ENCODE results near the gene NR6A1. TPM values are rescaled to one million over a fixed set of nuclear protein-coding genes. Genes with fewer than 3 reads are reported as not detected.
"Not testable (repeated sequence)": the region's sequence is repeated elsewhere in the genome, so short reads cannot be mapped to it uniquely, and the experiment has no call there.

Gene NR6A1
- total RNA-seq, 1 experiment from 2014 or later, result 0.91 TPM

DNA sequence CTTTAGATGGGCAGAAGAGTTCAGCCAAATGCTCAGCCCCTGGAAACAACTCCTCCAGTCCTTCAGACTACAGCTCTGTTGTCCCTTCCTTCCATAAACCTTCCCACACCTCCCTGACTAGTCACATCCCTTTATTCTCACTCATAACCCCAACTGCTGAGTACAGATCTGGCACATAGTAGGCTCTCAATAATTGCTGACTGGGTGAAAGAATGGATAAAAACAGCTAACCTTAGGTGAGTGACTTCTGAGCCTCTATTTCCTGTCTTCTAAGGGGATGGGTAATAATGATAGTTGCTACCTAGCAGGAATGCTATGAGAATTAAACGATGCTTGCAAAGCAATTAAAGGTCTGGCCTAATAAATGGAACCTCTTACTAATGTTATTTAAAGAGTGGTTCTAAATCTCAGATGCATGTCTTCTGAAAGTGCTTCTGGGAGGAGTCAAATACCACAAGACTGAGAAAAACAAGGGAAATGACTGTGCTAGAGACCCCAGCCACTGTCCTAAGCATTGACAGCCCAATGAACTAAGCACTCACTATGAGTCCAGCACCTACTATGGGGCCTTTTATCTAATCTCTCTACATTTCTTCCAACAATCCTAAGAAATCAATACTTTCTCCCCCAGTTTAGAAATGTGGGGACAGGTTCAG, 2.5 kb upstream of the NR6A1 start:
- Mint-ChIP-seq H3K27me3 (ENCODE audit: insufficient read depth, unreplicated experiment) (peaks cover 9% of the 10 kb centered on the region), H3K9me3 (ENCODE audit: unreplicated experiment) (no peaks in the 10 kb centered on the region), H3K4me1 (ENCODE audit: insufficient read depth, unreplicated experiment) (peaks cover 31% of the 10 kb centered on the region), H3K36me3 (ENCODE audit: insufficient read depth, unreplicated experiment) (no peaks in the 10 kb centered on the region), H3K4me3 (ENCODE audit: unreplicated experiment) (no peak overlapping the region), H3K27ac (ENCODE audit: low read depth, unreplicated experiment) (no peak overlapping the region)
- CTCF ChIA-PET, result interaction anchor here (0.6 to 13.3 kb wide), 21 partner anchors 12 to 602 kb away, joined by 3 to 927 read pairs (median 6); partner anchors contain the start of genes ARPC5L, RPL35 and WDR38
- TF ChIP-seq, protein P1, sequence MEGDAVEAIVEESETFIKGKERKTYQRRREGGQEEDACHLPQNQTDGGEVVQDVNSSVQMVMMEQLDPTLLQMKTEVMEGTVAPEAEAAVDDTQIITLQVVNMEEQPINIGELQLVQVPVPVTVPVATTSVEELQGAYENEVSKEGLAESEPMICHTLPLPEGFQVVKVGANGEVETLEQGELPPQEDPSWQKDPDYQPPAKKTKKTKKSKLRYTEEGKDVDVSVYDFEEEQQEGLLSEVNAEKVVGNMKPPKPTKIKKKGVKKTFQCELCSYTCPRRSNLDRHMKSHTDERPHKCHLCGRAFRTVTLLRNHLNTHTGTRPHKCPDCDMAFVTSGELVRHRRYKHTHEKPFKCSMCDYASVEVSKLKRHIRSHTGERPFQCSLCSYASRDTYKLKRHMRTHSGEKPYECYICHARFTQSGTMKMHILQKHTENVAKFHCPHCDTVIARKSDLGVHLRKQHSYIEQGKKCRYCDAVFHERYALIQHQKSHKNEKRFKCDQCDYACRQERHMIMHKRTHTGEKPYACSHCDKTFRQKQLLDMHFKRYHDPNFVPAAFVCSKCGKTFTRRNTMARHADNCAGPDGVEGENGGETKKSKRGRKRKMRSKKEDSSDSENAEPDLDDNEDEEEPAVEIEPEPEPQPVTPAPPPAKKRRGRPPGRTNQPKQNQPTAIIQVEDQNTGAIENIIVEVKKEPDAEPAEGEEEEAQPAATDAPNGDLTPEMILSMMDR (IDR thresholded peaks at IDR 0.05; ENCODE audit: unreplicated experiment), result no peak
- POLR2A ChIA-PET, result interaction anchor here (0.6 to 10.8 kb wide), 7 partner anchors 41 to 556 kb away, joined by 3 to 299 read pairs (median 4); partner anchors contain the start of genes ARPC5L, RPL35 and WDR38
- intact Hi-C loops (cut with micrococcal nuclease), result loop anchor here (1.0 to 5.0 kb wide), 6 partner anchors 37 to 1719 kb away; partner anchors contain the start of gene WDR38
- BruUV-seq (replicated peaks), result no TSS peak
- DNase-seq (ENCODE audit: unreplicated experiment), result no peak

DNA sequence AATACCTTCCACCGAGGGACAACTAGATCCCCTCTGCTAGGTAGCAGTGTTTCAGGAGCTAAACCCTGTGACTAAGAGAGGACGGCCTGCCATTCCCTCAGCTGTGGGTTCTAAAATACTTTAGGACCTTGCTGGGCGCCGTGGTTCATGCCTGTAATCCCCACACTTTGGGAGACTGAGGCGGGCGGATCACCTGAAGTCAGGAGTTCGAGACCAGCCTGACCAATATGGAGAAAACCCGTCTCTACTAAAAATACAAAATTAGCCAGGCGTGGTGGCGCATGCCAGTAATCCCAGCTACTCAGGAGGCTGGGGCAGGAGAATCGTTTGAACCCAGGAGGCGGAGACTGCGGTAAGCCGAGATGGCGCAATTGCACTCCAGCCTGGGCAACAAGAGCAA, 1.8 kb upstream of the NR6A1 start:
- DNase-seq (ENCODE audit: unreplicated experiment); H3K9me3 Mint-ChIP-seq (ENCODE audit: unreplicated experiment); H3K27ac Mint-ChIP-seq (ENCODE audit: low read depth, unreplicated experiment); BruUV-seq (replicated peaks); H3K36me3 Mint-ChIP-seq (ENCODE audit: insufficient read depth, unreplicated experiment); H3K27me3 Mint-ChIP-seq (ENCODE audit: insufficient read depth, unreplicated experiment): not testable (repeated sequence)
- ChIA-PET POLR2A (interaction anchor here (0.6 to 10.8 kb wide), 6 partner anchors 42 to 557 kb away, joined by 3 to 299 read pairs (median 12); partner anchors contain the start of genes ARPC5L, RPL35 and WDR38), CTCF (interaction anchor here (0.7 to 13.3 kb wide), 13 partner anchors 10 to 121 kb away, joined by 3 to 927 read pairs (median 12); partner anchors contain the start of genes ARPC5L, RPL35 and WDR38)
- H3K4me3 Mint-ChIP-seq (ENCODE audit: unreplicated experiment), result peak overlapping the region; percentile 99
- intact Hi-C loops (cut with micrococcal nuclease), result loop anchor here (5.0 kb wide), 2 partner anchors 64 to 1719 kb away; no protein-coding TSS in a partner anchor
- H3K4me1 Mint-ChIP-seq (ENCODE audit: insufficient read depth, unreplicated experiment), result peaks cover 30% of the 10 kb centered on the region

DNA sequence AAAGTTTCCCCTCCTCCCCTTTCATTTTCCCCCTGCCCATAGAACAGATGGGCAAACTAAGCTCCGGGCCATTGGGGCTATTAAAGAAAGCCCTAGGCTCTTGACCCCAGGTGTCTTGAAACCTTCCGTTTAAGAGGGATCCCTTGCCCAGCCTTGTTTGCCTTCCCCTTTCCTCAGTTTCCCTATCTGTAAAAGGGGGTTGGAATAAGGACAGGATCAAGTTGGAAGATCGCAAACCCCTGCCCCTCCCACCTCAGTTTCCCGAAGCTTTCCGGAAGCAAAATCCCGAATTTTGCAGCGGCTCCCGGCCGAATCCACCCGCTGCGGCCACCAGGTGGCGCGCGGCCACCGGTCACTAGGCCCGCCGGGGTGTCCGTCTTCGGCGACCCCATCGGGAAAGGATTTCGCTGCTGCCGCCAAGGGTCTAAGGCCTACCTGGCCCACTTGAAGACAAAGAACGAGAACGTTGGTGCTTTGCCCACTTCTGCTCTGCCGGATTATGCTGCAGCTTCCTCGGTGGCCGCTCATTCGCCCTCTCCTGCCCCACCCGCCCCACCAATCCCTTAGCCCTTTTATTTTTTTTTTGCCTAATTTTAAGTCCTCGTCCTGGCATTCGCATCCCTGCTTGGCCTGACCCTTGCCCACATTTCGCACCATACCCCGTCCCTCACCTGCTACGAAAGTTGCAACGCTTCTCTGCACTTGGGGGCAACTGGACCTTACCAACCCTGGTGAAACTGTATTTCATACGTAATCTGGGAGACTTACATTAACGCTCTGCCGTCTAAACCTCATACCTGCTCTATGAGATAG, 962 bp upstream of the NR6A1 start:
- Mint-ChIP-seq H3K9me3 (ENCODE audit: unreplicated experiment) (no peaks in the 10 kb centered on the region), H3K27ac (ENCODE audit: low read depth, unreplicated experiment) (peak overlapping the region; percentile 99), H3K4me1 (ENCODE audit: insufficient read depth, unreplicated experiment) (peaks cover 30% of the 10 kb centered on the region), H3K4me3 (ENCODE audit: unreplicated experiment) (peak overlapping the region; percentile 99), H3K36me3 (ENCODE audit: insufficient read depth, unreplicated experiment) (no peaks in the 10 kb centered on the region), H3K27me3 (ENCODE audit: insufficient read depth, unreplicated experiment) (peaks cover 9% of the 10 kb centered on the region)
- peak; percentile 74 for DNase-seq (ENCODE audit: unreplicated experiment)
- BruUV-seq (replicated peaks), result no TSS peak
- CTCF ChIA-PET, result interaction anchor here (0.7 to 13.3 kb wide), 19 partner anchors 9 to 1456 kb away, joined by 3 to 927 read pairs (median 5); partner anchors contain the start of genes ARPC5L, RPL35 and WDR38
- intact Hi-C loops (cut with micrococcal nuclease), result loop anchor here (2.0 to 5.0 kb wide), 4 partner anchors 65 to 1720 kb away; partner anchors contain the start of gene SCAI
- POLR2A ChIA-PET, result interaction anchor here (0.6 to 10.8 kb wide), 14 partner anchors 33 to 371 kb away, joined by 3 to 299 read pairs (median 7); partner anchors contain the start of genes ARPC5L, RPL35, SCAI and WDR38
- TF ChIP-seq, protein P1 (IDR thresholded peaks at IDR 0.05; ENCODE audit: unreplicated experiment), result peak; percentile 93

DNA sequence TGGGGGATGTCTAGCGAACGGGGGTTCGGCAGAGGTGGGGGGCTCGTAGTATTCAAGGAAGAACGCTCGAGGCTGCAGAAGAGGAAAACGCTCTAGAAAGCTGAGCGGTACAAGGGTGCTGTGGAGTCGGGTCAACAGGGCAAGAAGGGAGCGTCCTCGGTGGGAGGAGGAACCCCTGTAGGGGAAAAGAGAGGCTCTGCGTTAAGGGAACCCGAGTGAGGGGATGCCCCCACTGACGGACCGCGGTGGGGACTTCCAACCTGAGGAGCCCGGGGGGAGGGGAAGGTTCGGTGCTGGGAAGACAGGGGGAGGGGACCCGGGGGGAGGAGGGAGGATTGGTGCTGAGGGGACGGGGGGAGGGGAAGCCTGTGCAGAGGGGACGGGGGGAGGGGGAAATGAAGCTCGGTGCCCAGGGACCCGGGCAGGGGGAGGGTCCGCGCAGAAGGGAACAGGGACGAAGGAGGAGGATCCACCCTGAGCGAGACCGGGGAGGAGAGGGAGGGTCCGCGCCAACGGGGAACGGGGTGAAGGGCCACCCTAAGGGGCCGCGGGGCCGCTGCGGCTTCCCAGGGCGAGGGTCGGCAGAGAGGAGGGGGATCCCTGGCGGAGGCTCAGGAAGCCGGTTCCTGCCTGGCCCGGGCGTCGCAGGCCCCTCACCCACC, 621 bp downstream of the NR6A1 start:
- Mint-ChIP-seq H3K27ac (ENCODE audit: low read depth, unreplicated experiment) (peak overlapping the region; percentile 51), H3K9me3 (ENCODE audit: unreplicated experiment) (no peaks in the 10 kb centered on the region), H3K27me3 (ENCODE audit: insufficient read depth, unreplicated experiment) (no peaks in the 10 kb centered on the region), H3K4me1 (ENCODE audit: insufficient read depth, unreplicated experiment) (peaks cover 25% of the 10 kb centered on the region), H3K36me3 (ENCODE audit: insufficient read depth, unreplicated experiment) (no peaks in the 10 kb centered on the region), H3K4me3 (ENCODE audit: unreplicated experiment) (peak overlapping the region; percentile 99)
- TF ChIP-seq, protein P1 (IDR thresholded peaks at IDR 0.05; ENCODE audit: unreplicated experiment), result no peak
- intact Hi-C loops (cut with micrococcal nuclease), result loop anchor here (2.0 to 5.0 kb wide), 4 partner anchors 67 to 1722 kb away; partner anchors contain the start of gene SCAI
- CTCF ChIA-PET, result interaction anchor here (0.5 to 13.3 kb wide), 16 partner anchors 8 to 1228 kb away, joined by 3 to 927 read pairs (median 4); partner anchors contain the start of genes ARPC5L, RPL35 and WDR38
- no peak for DNase-seq (ENCODE audit: unreplicated experiment)
- no TSS peak for BruUV-seq (replicated peaks)
- POLR2A ChIA-PET, result interaction anchor here (0.6 to 10.8 kb wide), 18 partner anchors 9 to 171 kb away, joined by 3 to 299 read pairs (median 6); partner anchors contain the start of genes ARPC5L, RPL35 and WDR38
